Stimulated activated effector memory CD8-positive, alpha-beta T cell treated with anti-CD3 and anti-CD28 coated beads, Interleukin-12 subunit alpha, Interleukin-12 subunit beta, amount 100 ng/mL, for 72 hours (primary cell): ENCODE measurements around the gene ZNF680.

Experiments
- ATAC-seq: fragments of 150-1000 bp; cut with Tn5 transposase; 2 replicates; pipeline ENCODE4 v1.10.0; 2021
- DNase-seq, 2 donors: peaks; one replicate each; pipeline ENCODE4 v3.0.0; 2021 to 2022; ENCODE audit warnings: low spot score in 2 of 2
- H3K27ac Mint-ChIP-seq: one replicate; pipeline ENCODE4 v1.8.0; 2022; ENCODE audit warnings: mild to moderate bottlenecking, mixed read lengths
- H3K36me3 Mint-ChIP-seq: one replicate; pipeline ENCODE4 v1.8.0; 2022; ENCODE audit warnings: mild to moderate bottlenecking, mixed read lengths
- H3K4me1 Mint-ChIP-seq: one replicate; pipeline ENCODE4 v1.8.0; 2022; ENCODE audit warnings: mixed read lengths
- H3K4me3 Mint-ChIP-seq: one replicate; pipeline ENCODE4 v1.8.0; 2022; ENCODE audit warnings: mild to moderate bottlenecking, mixed read lengths
- H3K9me3 Mint-ChIP-seq: one replicate; pipeline ENCODE4 v1.8.0; 2022; ENCODE audit warnings: mixed read lengths

ZNF680 gene

DNA sequence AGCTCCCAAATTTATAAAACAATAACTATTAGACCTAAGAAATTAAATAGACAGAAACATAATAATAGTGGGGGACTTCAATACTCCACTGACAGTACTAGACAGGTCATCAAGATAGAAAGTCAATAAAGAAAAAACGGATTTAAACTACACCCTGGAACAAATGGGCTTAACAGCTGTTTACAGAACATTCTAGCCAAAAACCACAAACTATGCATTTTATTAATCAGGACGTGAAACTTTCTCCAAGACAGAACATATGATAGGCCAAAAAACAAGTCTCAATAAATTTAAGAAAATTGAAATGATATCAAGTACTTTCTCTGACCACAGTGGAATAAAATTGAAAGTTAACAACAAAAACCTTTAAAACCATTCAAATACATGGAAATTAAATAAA lies 46.4 kb downstream of the ZNF680 start:
- no peak overlapping the region for H3K4me3 Mint-ChIP-seq
- H3K27ac Mint-ChIP-seq, result no peak overlapping the region
- H3K4me1 Mint-ChIP-seq, result no peaks in the 10 kb centered on the region
- peaks cover 15% of the 10 kb centered on the region for H3K36me3 Mint-ChIP-seq
- ATAC-seq (no peak), DNase-seq (no peak)
- H3K9me3 Mint-ChIP-seq, result peaks cover 29% of the 10 kb centered on the region

- Mint-ChIP-seq H3K4me3 (no peak overlapping the region), H3K9me3 (peaks cover 25% of the 10 kb centered on the region), H3K4me1 (no peaks in the 10 kb centered on the region), H3K27ac (no peak overlapping the region), H3K36me3 (peaks cover 12% of the 10 kb centered on the region)
- DNase-seq, result no peak
- no peak for ATAC-seq
These were observed 47.1 kb downstream of the ZNF680 start for GRCh38 chr7:64515781-64516180.

GRCh38 chr7:64515330-64515729 lies 47.5 kb downstream of the ZNF680 start:
- Mint-ChIP-seq H3K27ac (no peak overlapping the region), H3K4me3 (no peak overlapping the region), H3K4me1 (no peaks in the 10 kb centered on the region), H3K9me3 (peaks cover 24% of the 10 kb centered on the region), H3K36me3 (peaks cover 12% of the 10 kb centered on the region)
- ATAC-seq (no peak), DNase-seq (no peak)

GRCh38 chr7:64509583-64509982 lies 53.3 kb downstream of the ZNF680 start:
- Mint-ChIP-seq H3K4me1 (no peaks in the 10 kb centered on the region), H3K4me3 (no peak overlapping the region), H3K9me3 (peaks cover 17% of the 10 kb centered on the region), H3K27ac (no peak overlapping the region), H3K36me3 (no peaks in the 10 kb centered on the region)
- no peak for ATAC-seq
- DNase-seq, result no peak

GRCh38 chr7:64504581-64505120 lies 58.2 kb downstream of the ZNF680 start:
- Mint-ChIP-seq H3K9me3 (peaks cover 34% of the 10 kb centered on the region), H3K4me3 (no peak overlapping the region)
- no peak for ATAC-seq

DNA sequence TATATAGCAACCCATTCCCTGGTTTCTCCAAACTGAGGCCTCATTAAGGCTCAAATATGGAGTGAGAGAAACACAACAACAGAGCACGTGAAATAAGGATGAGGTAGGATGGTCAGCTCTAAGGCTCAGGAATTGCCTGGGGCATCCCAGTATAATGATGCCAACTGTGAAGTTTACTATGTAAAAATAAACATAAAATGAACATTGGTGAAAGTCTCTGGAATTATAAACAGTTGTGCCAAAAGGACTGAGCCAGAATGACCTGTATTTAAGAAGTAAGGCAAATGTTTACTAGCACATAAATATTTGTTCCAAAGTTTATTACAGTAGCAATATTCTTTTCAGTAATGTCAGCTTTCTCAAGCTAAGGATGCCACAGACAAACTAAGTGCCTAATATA lies 64.6 kb downstream of the ZNF680 start:
- Mint-ChIP-seq H3K4me1 (no peaks in the 10 kb centered on the region), H3K27ac (no peak overlapping the region), H3K9me3 (peaks cover 19% of the 10 kb centered on the region), H3K36me3 (no peaks in the 10 kb centered on the region), H3K4me3 (no peak overlapping the region)
- no peak for DNase-seq
- ATAC-seq, result no peak

More at GRCh38 chr7:64504581-64505120, 58.2 kb downstream of the ZNF680 start:
- Mint-ChIP-seq H3K36me3 (no peaks in the 10 kb centered on the region), H3K4me1 (no peaks in the 10 kb centered on the region), H3K27ac (no peak overlapping the region)
- no peak for DNase-seq

GRCh38 chr7:64494912-64495461 lies 67.9 kb downstream of the ZNF680 start:
- Mint-ChIP-seq H3K4me1 (no peaks in the 10 kb centered on the region), H3K36me3 (no peaks in the 10 kb centered on the region), H3K27ac (no peak overlapping the region), H3K4me3 (no peak overlapping the region), H3K9me3 (peaks cover 7% of the 10 kb centered on the region)
- DNase-seq, result no peak
- ATAC-seq, result no peak

DNA sequence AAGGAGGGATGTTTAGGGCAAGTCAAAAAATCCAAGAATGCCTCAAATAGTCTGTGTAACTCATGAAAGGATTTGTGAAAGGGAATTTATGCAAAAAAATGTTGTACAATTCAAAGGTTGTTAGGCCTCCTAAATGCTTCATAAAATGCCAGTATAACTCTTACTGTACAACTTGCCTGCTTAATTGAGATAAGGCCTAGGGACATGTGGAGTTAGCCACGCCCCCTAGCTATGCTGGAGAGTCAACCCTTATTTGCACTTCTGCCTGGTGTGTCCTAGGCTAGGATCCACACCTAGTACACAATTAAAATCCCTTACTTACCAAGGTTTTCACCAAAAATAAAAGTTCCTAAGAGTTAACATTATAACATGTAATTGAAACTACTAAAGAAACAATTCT lies 77.2 kb downstream of the ZNF680 start:
- H3K27ac Mint-ChIP-seq, result no peak overlapping the region
- no peaks in the 10 kb centered on the region for H3K36me3 Mint-ChIP-seq
- no peak for DNase-seq
- no peaks in the 10 kb centered on the region for H3K4me1 Mint-ChIP-seq
- no peak for ATAC-seq
- no peak overlapping the region for H3K4me3 Mint-ChIP-seq
- peaks cover 10% of the 10 kb centered on the region for H3K9me3 Mint-ChIP-seq
